Right cardiac atrium (tissue), 5 donors: Measurements from ENCODE around the gene CYB5R2. TPM values are rescaled to one million over a fixed set of nuclear protein-coding genes. Genes with fewer than 3 reads are reported as not detected.
A peak's percentile ranks its signal among the peaks of the same experiment; 100 is the strongest.
"Not testable (repeated sequence)": the region's sequence is repeated elsewhere in the genome, so short reads cannot be mapped to it uniquely, and the experiment has no call there.

Experiments
- ATAC-seq, 2 donors: fragments of 200-7000 bp; cut with Tn5 transposase; one replicate each; pipeline versions ENCODE4 v1.8.0 to v1.9.1; 2020; ENCODE audit warnings: moderate library complexity in 2 of 2, mild to moderate bottlenecking in 1 of 2
- DNase-seq, 3 donors: peaks; one replicate each; pipeline ENCODE4 v3.0.0-alpha.2; 2020
- H3K27ac ChIP-seq: one replicate; pipeline ENCODE4 v1.5.1; 2013; ENCODE audit warnings: mild to moderate bottlenecking, low read length, control low read depth, moderate library complexity
- H3K27me3 ChIP-seq: one replicate; pipeline ENCODE4 v1.6.1; 2013; ENCODE audit not compliant: control insufficient read depth, insufficient read depth
- H3K4me1 ChIP-seq: one replicate; pipeline ENCODE4 v1.6.1; 2013; ENCODE audit warnings: low read length; ENCODE audit not compliant: control insufficient read depth, insufficient read depth
- H3K4me3 ChIP-seq: one replicate; pipeline ENCODE4 v1.5.1; 2013; ENCODE audit warnings: low read length, control low read depth
- H3K9me3 ChIP-seq: one replicate; pipeline ENCODE4 v1.6.1; 2013; ENCODE audit warnings: low read length; ENCODE audit not compliant: control insufficient read depth
- WGBS: extraction: QIAGEN DNeasy Blood & Tissue Kit; methylation state at CpG from one replicate; pipeline ENCODE4 v1.1.7; 2013; 5-methylcytosine and 5-hydroxymethylcytosine counted together
- intact Hi-C, 4 donors: fragments of 100-400 bp; cut with DNase I; formaldehyde crosslinking; loops; one replicate each; pipeline versions ENCODE4 v1.11.0 to v1.14.0; 2022 to 2023
- polyA plus RNA-seq: library from polyadenylated mRNA; stranded (reverse); fragments of 200-250 nt; gene quantifications from one replicate; pipeline ENCODE4 v1.2.3, GENCODE V29; 2013
- total RNA-seq, 4 donors: library from RNA; stranded (reverse); fragmentation: NEBNext Ultra II Directional; extraction: Animal tissue kit (Norgen Biotek cat#: 25700); gene quantifications; one replicate each; pipeline ENCODE4 v1.2.1, GENCODE V29; 2021
- donor health status: healthy with polysubstance abuse.
- donor health status: DM: no; HTN: yes; CAD: no.
- donor health status: DM: no; HTN: no; CAD: no.
- donor health status: DM: no; HTN: yes; CAD: no; lungs with severe emphysema.
- donor health status: DM: yes; HTN: yes; CAD: no.

CYB5R2 gene
- total and polyA plus RNA-seq, 5 donors = 1.6 to 4.4 (median 2.5) TPM

GRCh38 chr11:7670641-7671040 lies 2.7 kb downstream of the CYB5R2 start:
- Histone ChIP-seq H3K27ac (no peak overlapping the region), H3K9me3 (no peaks in the 10 kb centered on the region), H3K4me3 (no peak overlapping the region), H3K27me3 (no peaks in the 10 kb centered on the region), H3K4me1 (peaks cover 4% of the 10 kb centered on the region)
- intact Hi-C loops = no loop called here
- 76% methylated on average over 4 of the region's 4 CpGs for WGBS
- no peak for DNase-seq
- no peak for ATAC-seq

- Histone ChIP-seq H3K4me3 (no peak overlapping the region), H3K4me1 (peaks cover 4% of the 10 kb centered on the region), H3K27me3 (no peaks in the 10 kb centered on the region), H3K9me3 (no peaks in the 10 kb centered on the region), H3K27ac (no peak overlapping the region)
- no peak for DNase-seq
- no peak for ATAC-seq
- intact Hi-C loops = loop anchor here in 2 of 4 donors (5.0 kb wide), 1 partner anchor 97 kb away; no protein-coding TSS in a partner anchor
- 68% methylated on average over 5 of the region's 5 CpGs for WGBS
Observed at GRCh38 chr11:7668911-7669310, 4.4 kb downstream of the CYB5R2 start.

- H3K27ac ChIP-seq = no peak overlapping the region
- WGBS = 72% methylated on average over 7 of the region's 7 CpGs
- no peak for ATAC-seq
Observed at GRCh38 chr11:7668464-7668863, 4.8 kb downstream of the CYB5R2 start.

GRCh38 chr11:7667460-7667859 lies 5.8 kb downstream of the CYB5R2 start:
- Histone ChIP-seq H3K4me1 (no peaks in the 10 kb centered on the region), H3K27me3 (no peaks in the 10 kb centered on the region), H3K4me3 (no peak overlapping the region), H3K9me3 (no peaks in the 10 kb centered on the region), H3K27ac (no peak overlapping the region)
- WGBS = 88% methylated on average over 2 of the region's 2 CpGs
- no peak for DNase-seq
- no peak for ATAC-seq
- intact Hi-C loops = loop anchor here in 2 of 4 donors (5.0 kb wide), 1 partner anchor 95 kb away; no protein-coding TSS in a partner anchor

More at GRCh38 chr11:7668464-7668863, 4.8 kb downstream of the CYB5R2 start:
- no peak overlapping the region for H3K4me3 ChIP-seq
- no peaks in the 10 kb centered on the region for H3K27me3 ChIP-seq
- peaks cover 4% of the 10 kb centered on the region for H3K4me1 ChIP-seq
- intact Hi-C loops = loop anchor here in 2 of 4 donors (5.0 kb wide), 1 partner anchor 96 kb away; no protein-coding TSS in a partner anchor
- DNase-seq = no peak
- H3K9me3 ChIP-seq = no peaks in the 10 kb centered on the region

GRCh38 chr11:7666292-7666866 lies 6.9 kb downstream of the CYB5R2 start:
- H3K27ac ChIP-seq = no peak overlapping the region
- DNase-seq (no peak), ATAC-seq (no peak)
- no peak overlapping the region for H3K4me3 ChIP-seq
- 82% methylated on average over 7 of the region's 7 CpGs for WGBS
- no peaks in the 10 kb centered on the region for H3K9me3 ChIP-seq
- no peaks in the 10 kb centered on the region for H3K4me1 ChIP-seq
- no peaks in the 10 kb centered on the region for H3K27me3 ChIP-seq
- intact Hi-C loops = loop anchor here in 2 of 4 donors (5.0 kb wide), 1 partner anchor 94 kb away; no protein-coding TSS in a partner anchor

GRCh38 chr11:7665473-7666291 lies 7.6 kb downstream of the CYB5R2 start:
- DNase-seq (peak; percentile 75 to 86 (median 85)), ATAC-seq (peak; percentile 90 to 95)
- Histone ChIP-seq H3K27ac (no peak overlapping the region), H3K27me3 (no peaks in the 10 kb centered on the region), H3K9me3 (no peaks in the 10 kb centered on the region), H3K4me3 (no peak overlapping the region), H3K4me1 (no peaks in the 10 kb centered on the region)
- WGBS = 57% methylated on average over 20 of the region's 20 CpGs
- intact Hi-C loops = loop anchor here in 2 of 4 donors (5.0 kb wide), 1 partner anchor 93 kb away; no protein-coding TSS in a partner anchor

GRCh38 chr11:7664867-7665266 lies 8.4 kb downstream of the CYB5R2 start:
- WGBS = 83% methylated on average over 6 of the region's 6 CpGs
- no peaks in the 10 kb centered on the region for H3K9me3 ChIP-seq
- no peaks in the 10 kb centered on the region for H3K4me1 ChIP-seq
- DNase-seq (no peak), ATAC-seq (no peak)
- no peak overlapping the region for H3K27ac ChIP-seq
- intact Hi-C loops = loop anchor here in 2 of 4 donors (5.0 kb wide), 1 partner anchor 93 kb away; no protein-coding TSS in a partner anchor
- no peak overlapping the region for H3K4me3 ChIP-seq
- no peaks in the 10 kb centered on the region for H3K27me3 ChIP-seq

GRCh38 chr11:7663531-7663930 lies 9.8 kb downstream of the CYB5R2 start:
- H3K4me1 ChIP-seq, ATAC-seq, H3K9me3 ChIP-seq, H3K4me3 ChIP-seq, H3K27me3 ChIP-seq, H3K27ac ChIP-seq, DNase-seq, intact Hi-C loops: not testable (repeated sequence)
- WGBS = 89% methylated on average over 16 of the region's 16 CpGs

GRCh38 chr11:7657306-7658025 lies 15.8 kb downstream of the CYB5R2 start:
- WGBS = 53% methylated on average over 15 of the region's 15 CpGs
- intact Hi-C loops = loop anchor here in 2 of 4 donors (1.0 to 5.0 kb wide), 2 partner anchors 85 to 86 kb away; no protein-coding TSS in a partner anchor
- Histone ChIP-seq H3K4me3 (no peak overlapping the region), H3K27ac (no peak overlapping the region), H3K27me3 (no peaks in the 10 kb centered on the region), H3K4me1 (no peaks in the 10 kb centered on the region), H3K9me3 (no peaks in the 10 kb centered on the region)
- ATAC-seq = peak; percentile 95 to 97
- peak; percentile 69 to 84 (median 73) for DNase-seq

- Histone ChIP-seq H3K27ac (peak overlapping the region; percentile 39), H3K4me1 (no peaks in the 10 kb centered on the region), H3K4me3 (no peak overlapping the region), H3K9me3 (no peaks in the 10 kb centered on the region), H3K27me3 (no peaks in the 10 kb centered on the region)
- 77% methylated on average over 11 of the region's 11 CpGs for WGBS
- intact Hi-C loops = loop anchor here in 2 of 4 donors (1.0 to 5.0 kb wide), 2 partner anchors 84 to 85 kb away; no protein-coding TSS in a partner anchor
- peak in 1 of 3 donors; percentile 28 for DNase-seq
- peak; percentile 30 to 39 for ATAC-seq
Observed at GRCh38 chr11:7656704-7657103, 16.6 kb downstream of the CYB5R2 start.
